ENCODE results near the gene ZNF668.
"Not testable (repeated sequence)": the region's sequence is repeated elsewhere in the genome, so short reads cannot be mapped to it uniquely, and the experiment has no call there.

The ZNF668 gene

GRCh38 chr16:31061126-31061812, 12.8 kb downstream of the ZNF668 start:
- no peak for DNase-seq (ENCODE audit: low read depth in 2 of 2, low spot score in 1 of 2)

- no peak for DNase-seq (ENCODE audit: low read depth in 2 of 2, low spot score in 1 of 2)
Measured at GRCh38 chr16:31055613-31056012, 18.4 kb downstream of the ZNF668 start.

GRCh38 chr16:31052114-31052513, 21.9 kb downstream of the ZNF668 start:
- no peak for DNase-seq (ENCODE audit: low read depth in 2 of 2, low spot score in 1 of 2)

GRCh38 chr16:31050280-31051030, 23.6 kb downstream of the ZNF668 start:
- no peak for DNase-seq (ENCODE audit: low read depth in 2 of 2, low spot score in 1 of 2)

GRCh38 chr16:31043898-31044481, 30.1 kb downstream of the ZNF668 start:
- no peak for DNase-seq (ENCODE audit: low read depth in 2 of 2, low spot score in 1 of 2)

- DNase-seq (ENCODE audit: low read depth in 2 of 2, low spot score in 1 of 2): no peak
Measured at GRCh38 chr16:31043352-31043751, 30.7 kb downstream of the ZNF668 start.

- DNase-seq (ENCODE audit: low read depth in 2 of 2, low spot score in 1 of 2): no peak
Measured at GRCh38 chr16:31042866-31043265, 31.2 kb downstream of the ZNF668 start.

GRCh38 chr16:31038993-31039392, 35.0 kb downstream of the ZNF668 start:
- DNase-seq (ENCODE audit: low read depth in 2 of 2, low spot score in 1 of 2): no peak

- no peak for DNase-seq (ENCODE audit: low read depth in 2 of 2, low spot score in 1 of 2)
Measured at GRCh38 chr16:31036691-31037090, 37.3 kb downstream of the ZNF668 start.

GRCh38 chr16:31033709-31034492, 40.1 kb downstream of the ZNF668 start:
- DNase-seq (ENCODE audit: low read depth in 2 of 2, low spot score in 1 of 2): peak; percentile 79 to 81

- peak; percentile 96 to 98 for DNase-seq (ENCODE audit: low read depth in 2 of 2, low spot score in 1 of 2)
Measured at GRCh38 chr16:31032736-31033708, 41.0 kb downstream of the ZNF668 start, which contains the start of gene STX4. TSS of gene STX4 (plus strand) at chr16:31033558. CDS start at chr16:31033806, 248 bp downstream.

GRCh38 chr16:31031276-31031675, 42.8 kb downstream of the ZNF668 start:
- no peak for DNase-seq (ENCODE audit: low read depth in 2 of 2, low spot score in 1 of 2)

GRCh38 chr16:31029272-31029671, 44.8 kb downstream of the ZNF668 start:
- no peak for DNase-seq (ENCODE audit: low read depth in 2 of 2, low spot score in 1 of 2)

GRCh38 chr16:31025339-31025738, 48.7 kb downstream of the ZNF668 start:
- no peak for DNase-seq (ENCODE audit: low read depth in 2 of 2, low spot score in 1 of 2)

GRCh38 chr16:31023627-31024226, 50.3 kb downstream of the ZNF668 start:
- no peak for DNase-seq (ENCODE audit: low read depth in 2 of 2, low spot score in 1 of 2)

- DNase-seq (ENCODE audit: low read depth in 2 of 2, low spot score in 1 of 2): no peak
Measured at GRCh38 chr16:31023252-31023602, 50.8 kb downstream of the ZNF668 start.

- no peak for DNase-seq (ENCODE audit: low read depth in 2 of 2, low spot score in 1 of 2)
Measured at GRCh38 chr16:31022544-31023251, 51.3 kb downstream of the ZNF668 start.

GRCh38 chr16:31020536-31020935, 53.5 kb downstream of the ZNF668 start:
- DNase-seq (ENCODE audit: low read depth in 2 of 2, low spot score in 1 of 2): no peak

- DNase-seq (ENCODE audit: low read depth in 2 of 2, low spot score in 1 of 2): not testable (repeated sequence)
Measured at GRCh38 chr16:31017756-31018155, 56.3 kb downstream of the ZNF668 start.

Data from stimulated activated CD8-positive, alpha-beta memory T cell treated with anti-CD3 and anti-CD28 coated beads, Interleukin-4, amount 100 ng/mL, for 4 hours (primary cell).